Stimulated activated CD4-positive, alpha-beta T cell treated with anti-CD3 and anti-CD28 coated beads, Interleukin-4, amount 100 ng/mL, for 4 hours (primary cell): ENCODE data around the gene TMCC3.
"Not testable (repeated sequence)": the region's sequence is repeated elsewhere in the genome, so short reads cannot be mapped to it uniquely, and the experiment has no call there.

Experiments
- DNase-seq, 2 experiments: peaks; one replicate each; pipeline ENCODE4 v3.0.0-alpha.2; 2020

The TMCC3 gene

GRCh38 chr12:94650143-94651056 lies at the start of gene TMCC3:
Gene TMCC3 (minus strand): TSS chr12:94650557. CDS start chr12:94650430, 127 bp downstream.
- peak in 1 of 2 experiments; percentile 27 for DNase-seq

- no peak for DNase-seq
Measured at GRCh38 chr12:94699801-94700200, 49.4 kb upstream of the TMCC3 start.

- DNase-seq: no peak
Measured at GRCh38 chr12:94698578-94698977, 48.2 kb upstream of the TMCC3 start.

GRCh38 chr12:94697631-94698030 lies 47.3 kb upstream of the TMCC3 start:
- DNase-seq: no peak

- DNase-seq: no peak
Measured at GRCh38 chr12:94694732-94695131, 44.4 kb upstream of the TMCC3 start.

- not testable (repeated sequence) for DNase-seq
Measured at GRCh38 chr12:94692826-94693225, 42.5 kb upstream of the TMCC3 start.

GRCh38 chr12:94690198-94690771 lies 39.9 kb upstream of the TMCC3 start:
- no peak for DNase-seq

- no peak for DNase-seq
Measured at GRCh38 chr12:94689646-94690036, 39.3 kb upstream of the TMCC3 start.

- no peak for DNase-seq
Measured at GRCh38 chr12:94689002-94689645, 38.8 kb upstream of the TMCC3 start.

- DNase-seq: no peak
Measured at GRCh38 chr12:94687891-94688290, 37.5 kb upstream of the TMCC3 start.

- DNase-seq: no peak
Measured at GRCh38 chr12:94686834-94687628, 36.7 kb upstream of the TMCC3 start.

GRCh38 chr12:94684416-94685142 lies 34.2 kb upstream of the TMCC3 start:
- no peak for DNase-seq

- no peak for DNase-seq
Measured at GRCh38 chr12:94679554-94680195, 29.3 kb upstream of the TMCC3 start.

- no peak for DNase-seq
Measured at GRCh38 chr12:94678849-94679248, 28.5 kb upstream of the TMCC3 start.

- DNase-seq: no peak
Measured at GRCh38 chr12:94678379-94678778, 28.0 kb upstream of the TMCC3 start.

GRCh38 chr12:94677778-94678177 lies 27.4 kb upstream of the TMCC3 start:
- DNase-seq: no peak

- no peak for DNase-seq
Measured at GRCh38 chr12:94676922-94677321, 26.6 kb upstream of the TMCC3 start.

- no peak for DNase-seq
Measured at GRCh38 chr12:94676031-94676641, 25.8 kb upstream of the TMCC3 start.

- DNase-seq: no peak
Measured at GRCh38 chr12:94674835-94675234, 24.5 kb upstream of the TMCC3 start.

- no peak for DNase-seq
Measured at GRCh38 chr12:94674051-94674451, 23.7 kb upstream of the TMCC3 start.

GRCh38 chr12:94673496-94673895 lies 23.1 kb upstream of the TMCC3 start:
- DNase-seq: no peak
